HG02588 (cell line): ENCODE data around the gene NUP188.
A peak's percentile ranks its signal among the peaks of the same experiment; 100 is the strongest.

ENCODE experiments used
- ATAC-seq: cut with Tn5 transposase; IDR thresholded peaks from one replicate; pipeline ENCODE4 v1.9.1; 2021; ENCODE audit warnings: mild to moderate bottlenecking, moderate library complexity; ENCODE audit not compliant: unreplicated experiment

NUP188 gene

GRCh38 chr9:128947527-128948301, at the start of gene NUP188, which contains the start of gene DOLK:
NUP188 (plus strand) TSS chr9:128947699; CDS start chr9:128947720, 21 bp downstream.
DOLK (minus strand) TSS chr9:128947603; CDS start chr9:128947303, 300 bp downstream.
- ATAC-seq: peak; percentile 71

GRCh38 chr9:128898382-128898781, 49.1 kb upstream of the NUP188 start:
- ATAC-seq: no peak

- no peak for ATAC-seq
Measured at GRCh38 chr9:128898845-128899565, 48.5 kb upstream of the NUP188 start.

- no peak for ATAC-seq
Measured at GRCh38 chr9:128899566-128900322, 47.8 kb upstream of the NUP188 start.

- no peak for ATAC-seq
Measured at GRCh38 chr9:128901379-128901778, 46.1 kb upstream of the NUP188 start.

- no peak for ATAC-seq
Measured at GRCh38 chr9:128901822-128902221, 45.7 kb upstream of the NUP188 start.

- ATAC-seq: peak; percentile 53
Measured at GRCh38 chr9:128902351-128903078, 45.0 kb upstream of the NUP188 start.

GRCh38 chr9:128903079-128903461, 44.4 kb upstream of the NUP188 start:
- no peak for ATAC-seq

GRCh38 chr9:128903871-128904620, 43.5 kb upstream of the NUP188 start:
- ATAC-seq: no peak

- no peak for ATAC-seq
Measured at GRCh38 chr9:128905964-128906363, 41.5 kb upstream of the NUP188 start.

GRCh38 chr9:128906741-128907140, 40.8 kb upstream of the NUP188 start:
- ATAC-seq: no peak

GRCh38 chr9:128908372-128908771, 39.1 kb upstream of the NUP188 start:
- no peak for ATAC-seq

- ATAC-seq: no peak
Measured at GRCh38 chr9:128909859-128910258, 37.6 kb upstream of the NUP188 start.

GRCh38 chr9:128910906-128911305, 36.6 kb upstream of the NUP188 start:
- ATAC-seq: no peak

GRCh38 chr9:128911529-128912035, 35.9 kb upstream of the NUP188 start:
- no peak for ATAC-seq

- ATAC-seq: no peak
Measured at GRCh38 chr9:128912270-128912853, 35.1 kb upstream of the NUP188 start.

- no peak for ATAC-seq
Measured at GRCh38 chr9:128913048-128913900, 34.2 kb upstream of the NUP188 start.

GRCh38 chr9:128913995-128914772, 33.3 kb upstream of the NUP188 start:
- no peak for ATAC-seq
